Left lung (tissue), 10 donors: ENCODE results near the gene NANOS3. TPM values are rescaled to one million over a fixed set of nuclear protein-coding genes. Genes with fewer than 3 reads are reported as not detected.
"Not testable (repeated sequence)": the region's sequence is repeated elsewhere in the genome, so short reads cannot be mapped to it uniquely, and the experiment has no call there.

Experiments used
- ATAC-seq: fragments of 200-7000 bp; cut with Tn5 transposase; one replicate; pipeline ENCODE4 v1.9.1; 2020; ENCODE audit warnings: moderate library complexity
- DNase-seq, 4 donors: peaks; one replicate each; pipeline ENCODE4 v3.0.0-alpha.2; 2013 to 2020
- H3K27ac ChIP-seq, 2 donors: fragments of 200-600 bp; sonication (generic) in 1 of 2; one replicate each; pipeline versions ENCODE4 v1.5.0 to v1.8.0; 2020 to 2021
- H3K27me3 ChIP-seq, 2 donors: fragments of 200-600 bp; sonication (generic) in 1 of 2; one replicate each; pipeline versions ENCODE4 v1.5.0 to v1.8.0; 2020 to 2021
- H3K36me3 ChIP-seq, 2 donors: fragments of 200-600 bp; sonication (generic) in 1 of 2; one replicate each; pipeline versions ENCODE4 v1.5.0 to v1.8.0; 2020 to 2021
- H3K4me1 ChIP-seq, 2 donors: fragments of 200-600 bp; one replicate each; pipeline ENCODE4 v1.8.0; 2021
- H3K4me3 ChIP-seq, 2 donors: fragments of 200-600 bp; sonication (generic) in 1 of 2; one replicate each; pipeline versions ENCODE4 v1.5.0 to v1.8.0; 2020 to 2021; ENCODE audit warnings: mild to moderate bottlenecking in 1 of 2
- H3K9me3 ChIP-seq, 2 donors: fragments of 200-600 bp; sonication (generic) in 1 of 2; one replicate each; pipeline versions ENCODE4 v1.5.0 to v1.8.0; 2020 to 2021
- intact Hi-C, 2 donors: fragments of 100-400 bp; cut with DNase I; formaldehyde crosslinking; loops; one replicate each; pipeline versions ENCODE4 v1.11.2 to v1.14.2; 2022
- polyA plus RNA-seq, 6 donors: library from polyadenylated mRNA; unstranded; fragments of 120-200 nt; gene quantifications; one replicate each; pipeline ENCODE4 v1.2.1, GENCODE V29; 2013; ENCODE audit not compliant: insufficient read length in 6 of 6
- total RNA-seq, 2 donors: library from RNA; stranded (reverse); fragmentation: NEBNext Ultra II Directional; extraction: Animal tissue kit (Norgen Biotek cat#: 25700); gene quantifications; one replicate each; pipeline ENCODE4 v1.2.1, GENCODE V29; 2021
- TF ChIP-seq, protein P1 (sequence below), 2 donors: fragments of 200-600 bp; sonication (generic) in 1 of 2; IDR thresholded peaks; one replicate each; pipeline versions ENCODE4 v1.5.0 to v1.8.0; 2021; ENCODE audit warnings: antibody characterized with exemption in 2 of 2
- donor health status: DM: no; HTN: yes; CAD: no.
- donor health status: DM: no; HTN: no; CAD: no.

NANOS3 gene
- total and polyA plus RNA-seq, 8 donors = 0.89 to 3.1 (median 1.8) TPM

DNA sequence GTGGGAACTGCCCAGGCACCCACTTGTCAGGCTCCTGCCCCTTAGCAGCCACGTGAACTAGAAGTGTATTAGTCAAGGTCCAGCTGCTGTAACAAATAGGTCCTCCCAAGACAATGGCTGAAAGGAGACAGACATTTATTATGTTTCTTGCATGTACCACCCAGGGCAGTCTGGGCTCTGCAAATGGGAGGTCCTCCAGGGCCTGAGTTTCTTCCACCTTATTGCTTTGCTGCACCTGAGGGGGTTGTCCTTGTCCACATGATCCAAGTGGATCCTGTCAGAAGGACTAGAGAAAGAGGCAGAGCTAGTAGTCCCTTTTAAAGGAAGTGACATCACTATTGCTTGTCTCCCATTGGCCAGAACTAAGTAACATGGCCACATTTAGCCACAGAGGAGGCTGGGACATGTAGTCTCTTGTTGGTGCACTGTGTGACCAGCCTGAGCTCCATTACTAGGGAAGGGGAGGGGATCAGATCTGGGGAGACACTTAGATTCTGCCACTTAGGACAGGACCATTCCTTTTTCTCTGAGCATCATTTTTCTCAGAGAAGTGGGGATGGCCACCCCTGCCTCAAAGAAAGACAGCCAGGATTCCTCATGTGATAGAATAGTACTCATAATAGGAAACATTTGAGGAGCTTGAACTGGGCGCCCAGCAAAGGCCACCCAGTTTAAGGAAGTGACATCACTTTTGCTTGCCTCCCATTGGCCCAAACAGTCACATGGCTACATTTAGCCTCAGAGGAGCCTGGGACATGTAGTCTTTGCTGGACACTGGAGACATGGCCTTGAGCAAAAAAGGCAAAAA is 44.2 kb downstream of the NANOS3 start:
- intact Hi-C loops = no loop called here
- TF ChIP-seq, protein P1, sequence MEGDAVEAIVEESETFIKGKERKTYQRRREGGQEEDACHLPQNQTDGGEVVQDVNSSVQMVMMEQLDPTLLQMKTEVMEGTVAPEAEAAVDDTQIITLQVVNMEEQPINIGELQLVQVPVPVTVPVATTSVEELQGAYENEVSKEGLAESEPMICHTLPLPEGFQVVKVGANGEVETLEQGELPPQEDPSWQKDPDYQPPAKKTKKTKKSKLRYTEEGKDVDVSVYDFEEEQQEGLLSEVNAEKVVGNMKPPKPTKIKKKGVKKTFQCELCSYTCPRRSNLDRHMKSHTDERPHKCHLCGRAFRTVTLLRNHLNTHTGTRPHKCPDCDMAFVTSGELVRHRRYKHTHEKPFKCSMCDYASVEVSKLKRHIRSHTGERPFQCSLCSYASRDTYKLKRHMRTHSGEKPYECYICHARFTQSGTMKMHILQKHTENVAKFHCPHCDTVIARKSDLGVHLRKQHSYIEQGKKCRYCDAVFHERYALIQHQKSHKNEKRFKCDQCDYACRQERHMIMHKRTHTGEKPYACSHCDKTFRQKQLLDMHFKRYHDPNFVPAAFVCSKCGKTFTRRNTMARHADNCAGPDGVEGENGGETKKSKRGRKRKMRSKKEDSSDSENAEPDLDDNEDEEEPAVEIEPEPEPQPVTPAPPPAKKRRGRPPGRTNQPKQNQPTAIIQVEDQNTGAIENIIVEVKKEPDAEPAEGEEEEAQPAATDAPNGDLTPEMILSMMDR (IDR thresholded peaks at IDR 0.05) = no peak
- Histone ChIP-seq H3K27ac (no peak overlapping the region), H3K27me3 (no peaks in the 10 kb centered on the region), H3K36me3 (peaks cover 0 to 92% of the 10 kb centered on the region in 2 donors), H3K4me1 (peaks cover 0 to 6% of the 10 kb centered on the region in 2 donors), H3K9me3 (peaks cover 0 to 6% of the 10 kb centered on the region in 2 donors), H3K4me3 (no peak overlapping the region)
- DNase-seq = no peak
- ATAC-seq = peak; percentile 64

DNA sequence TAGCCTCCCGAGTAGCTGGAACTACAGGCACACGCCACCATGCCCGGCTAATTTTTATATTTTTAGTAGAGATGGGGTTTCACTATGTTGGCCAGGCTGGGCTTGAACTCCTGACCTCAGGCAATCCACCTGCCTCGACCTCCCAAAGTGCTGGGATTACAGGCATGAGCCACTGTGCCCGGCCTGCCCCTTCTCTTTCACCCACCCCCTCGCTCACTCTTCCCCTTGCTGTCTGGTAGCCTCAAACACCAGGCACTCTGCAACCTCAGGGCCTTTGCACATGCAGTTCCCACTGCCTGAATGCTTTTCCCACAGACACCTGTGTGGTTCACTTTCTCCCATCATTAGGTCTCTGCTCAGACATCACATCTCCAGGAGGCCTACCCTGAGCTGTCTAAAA is 45.2 kb downstream of the NANOS3 start:
- H3K36me3 ChIP-seq = peaks cover 0 to 97% of the 10 kb centered on the region in 2 donors
- intact Hi-C loops, H3K4me3 ChIP-seq, H3K27me3 ChIP-seq, H3K27ac ChIP-seq, DNase-seq, ATAC-seq, H3K9me3 ChIP-seq: not testable (repeated sequence)
- peaks cover 0 to 11% of the 10 kb centered on the region in 2 donors for H3K4me1 ChIP-seq

DNA sequence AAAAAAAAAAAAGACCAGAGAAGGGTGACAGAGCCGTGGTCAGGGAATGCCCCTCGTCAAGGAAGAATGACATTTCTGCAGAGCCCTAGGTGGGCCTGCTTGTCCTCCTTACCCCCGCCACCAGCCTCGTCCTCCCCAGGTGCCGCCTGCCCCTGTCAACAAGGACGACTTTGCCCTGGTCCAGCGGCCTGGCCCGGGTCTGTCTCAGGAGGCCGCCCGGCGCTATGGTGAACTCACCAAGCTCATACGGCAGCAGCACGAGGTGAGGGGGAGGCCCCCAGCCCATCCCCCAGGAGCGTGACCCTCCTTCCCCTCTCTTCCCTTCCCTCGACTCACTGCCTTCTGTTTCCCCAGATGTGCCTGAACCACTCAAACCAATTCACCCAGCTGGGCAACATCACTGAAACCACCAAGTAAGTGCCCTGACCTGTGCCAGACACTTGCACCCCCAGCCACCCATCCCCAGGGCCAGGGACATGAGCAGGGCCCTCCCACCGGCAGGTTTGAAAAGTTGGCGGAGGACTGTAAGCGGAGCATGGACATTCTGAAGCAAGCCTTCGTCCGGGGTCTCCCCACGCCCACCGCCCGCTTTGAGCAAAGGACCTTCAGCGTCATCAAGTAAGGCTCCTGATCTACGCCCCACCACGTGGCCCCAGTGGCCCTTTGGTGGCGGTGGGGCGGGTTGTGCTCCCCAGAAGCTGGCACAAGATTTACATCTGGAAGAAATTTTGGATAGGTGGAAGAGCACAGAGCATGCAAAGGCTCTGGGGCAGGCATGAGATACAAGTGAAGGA is 46.5 kb downstream of the NANOS3 start:
- Histone ChIP-seq H3K36me3 (peaks cover 0 to 97% of the 10 kb centered on the region in 2 donors), H3K4me3 (no peak overlapping the region), H3K27me3 (no peaks in the 10 kb centered on the region), H3K27ac (no peak overlapping the region), H3K9me3 (peaks cover 0 to 6% of the 10 kb centered on the region in 2 donors), H3K4me1 (peaks cover 0 to 12% of the 10 kb centered on the region in 2 donors)
- no peak for DNase-seq
- TF ChIP-seq, protein P1 (IDR thresholded peaks at IDR 0.05) = no peak
- ATAC-seq = no peak
- intact Hi-C loops = no loop called here

DNA sequence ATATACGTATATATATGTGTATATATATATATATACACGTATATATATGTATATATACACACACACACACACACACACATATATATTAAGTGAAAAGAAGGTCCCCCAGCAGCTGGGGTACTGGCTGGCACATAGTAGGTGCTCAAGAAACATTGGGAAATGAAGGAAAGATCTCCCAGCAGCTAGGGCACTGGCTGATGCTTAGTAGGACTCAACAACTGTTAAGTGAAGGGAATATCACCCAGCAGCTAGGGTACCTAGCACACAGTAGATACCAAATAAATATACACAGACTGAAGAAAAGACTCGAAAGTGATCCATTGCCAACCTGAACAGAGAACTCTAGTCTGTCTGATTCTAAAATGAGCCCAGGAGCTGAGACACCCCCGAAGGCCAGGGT is 49.1 kb downstream of the NANOS3 start:
- TF ChIP-seq, protein P1 (IDR thresholded peaks at IDR 0.05) = no peak
- Histone ChIP-seq H3K27me3 (no peaks in the 10 kb centered on the region), H3K36me3 (peaks cover 0 to 85% of the 10 kb centered on the region in 2 donors), H3K9me3 (peaks cover 0 to 2% of the 10 kb centered on the region in 2 donors), H3K4me1 (peaks cover 0 to 12% of the 10 kb centered on the region in 2 donors), H3K4me3 (no peak overlapping the region), H3K27ac (peak overlapping the region; percentile 26 to 53)
- DNase-seq = no peak
- intact Hi-C loops = no loop called here
- no peak for ATAC-seq

GRCh38 chr19:13926715-13927114 is 49.8 kb downstream of the NANOS3 start:
- peaks cover 0 to 85% of the 10 kb centered on the region in 2 donors for H3K36me3 ChIP-seq
- peak; percentile 23 for ATAC-seq

More at GRCh38 chr19:13926715-13927114, 49.8 kb downstream of the NANOS3 start:
- H3K4me1 ChIP-seq = peaks cover 0 to 12% of the 10 kb centered on the region in 2 donors
- H3K4me3 ChIP-seq = no peak overlapping the region
- no peak for DNase-seq
- intact Hi-C loops = no loop called here
- H3K9me3 ChIP-seq = no peaks in the 10 kb centered on the region
- TF ChIP-seq, protein P1 (IDR thresholded peaks at IDR 0.05) = no peak
- H3K27me3 ChIP-seq = no peaks in the 10 kb centered on the region
- peak overlapping the region; percentile 26 to 53 for H3K27ac ChIP-seq
